Inflammatory macrophage (primary cell): ENCODE data around the gene SPTLC2.
A peak's percentile ranks its signal among the peaks of the same experiment; 100 is the strongest.
"Not testable (repeated sequence)": the region's sequence is repeated elsewhere in the genome, so short reads cannot be mapped to it uniquely, and the experiment has no call there.

ENCODE experiments used
- DNase-seq, 2 donors: peaks; one replicate each; pipeline ENCODE4 v3.0.0-alpha.2; 2020 to 2022

Gene SPTLC2

GRCh38 chr14:77588411-77589025 lies 27.9 kb downstream of the SPTLC2 start:
- DNase-seq: not testable (repeated sequence)

- DNase-seq: no peak
These were observed 31.1 kb downstream of the SPTLC2 start for GRCh38 chr14:77585385-77585784.

GRCh38 chr14:77584809-77585208 lies 31.6 kb downstream of the SPTLC2 start:
- no peak for DNase-seq

DNA sequence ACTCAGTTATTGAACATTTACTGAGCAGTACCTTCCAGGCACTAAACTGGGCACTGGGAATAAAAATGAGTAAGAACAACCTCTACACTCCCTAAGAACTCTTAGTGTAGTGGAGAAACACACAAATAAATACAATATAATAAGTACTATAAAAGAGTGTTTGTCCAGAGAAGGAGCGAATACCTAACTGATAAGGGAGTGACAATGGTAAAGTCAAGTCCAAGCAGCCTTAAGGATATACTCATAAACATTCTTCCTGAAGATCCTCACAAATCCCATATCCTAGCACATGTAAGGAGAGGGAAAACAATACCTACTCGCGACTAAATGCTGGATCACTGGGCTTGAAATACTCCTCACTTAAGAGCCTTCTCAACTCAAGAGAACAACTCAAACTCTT lies 32.8 kb downstream of the SPTLC2 start:
- DNase-seq: no peak

DNA sequence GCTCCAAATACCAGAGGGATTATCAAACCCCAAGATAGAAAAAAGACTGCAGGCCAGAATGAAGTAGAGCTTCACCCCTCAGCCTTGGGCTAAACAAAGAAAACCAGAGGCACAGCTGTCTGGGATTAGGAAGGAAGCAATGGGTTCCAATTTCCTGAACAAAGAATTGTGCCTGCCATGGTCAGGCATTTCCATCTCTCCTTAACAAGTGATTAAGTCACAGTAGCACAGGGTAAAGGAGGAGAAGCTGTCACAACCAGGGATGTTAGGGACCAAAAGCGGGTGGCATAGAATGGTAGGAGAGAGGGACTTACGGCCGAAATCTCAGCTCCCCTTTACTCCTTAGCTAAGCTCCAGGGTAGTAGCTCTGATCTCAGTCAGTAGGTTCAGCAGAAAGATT lies 33.9 kb downstream of the SPTLC2 start:
- DNase-seq: no peak

DNA sequence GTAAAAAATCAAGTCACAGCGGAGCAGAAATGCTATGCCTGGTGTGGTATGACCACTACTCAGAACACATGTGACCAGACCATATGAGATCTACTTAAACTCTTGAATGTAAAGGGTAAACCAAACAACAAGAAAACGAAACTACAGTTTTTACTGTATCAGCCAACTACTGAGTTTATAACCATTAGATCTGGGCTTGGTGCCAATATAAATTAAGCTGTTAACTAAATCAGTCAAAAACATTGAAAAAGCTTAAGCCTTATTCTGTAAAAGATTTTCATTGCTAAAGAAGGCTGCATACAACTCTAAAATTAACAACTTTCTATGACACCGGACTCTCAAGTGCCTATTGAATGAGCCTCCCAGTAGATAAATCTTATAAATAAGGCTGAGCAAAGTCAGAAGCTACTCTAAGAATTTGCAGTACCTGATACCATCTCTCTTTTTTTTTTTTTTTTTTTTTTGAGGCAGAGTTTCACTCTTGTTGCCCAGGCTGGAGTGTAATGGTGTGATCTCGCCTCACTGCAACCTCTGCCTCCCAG lies 35.4 kb downstream of the SPTLC2 start:
- DNase-seq: no peak

DNA sequence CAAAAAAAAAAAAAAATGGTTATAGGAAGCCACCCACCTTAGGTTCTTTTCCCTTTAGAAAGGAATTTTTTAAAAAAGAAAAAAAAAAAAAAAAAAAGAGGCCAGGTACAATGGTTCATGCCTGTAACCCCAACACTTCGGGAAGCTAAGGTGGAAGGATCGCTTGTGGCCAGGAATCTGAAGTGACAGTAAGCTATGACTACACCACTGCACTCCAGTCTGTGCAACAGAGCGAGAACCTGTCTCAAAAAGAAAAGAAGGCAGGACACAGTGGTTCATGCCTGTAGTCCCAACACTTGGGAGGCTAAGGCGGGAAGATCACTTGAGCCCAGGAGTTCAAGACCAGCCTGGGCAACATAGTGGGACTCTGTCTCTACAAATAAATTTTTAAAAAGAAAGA lies 36.0 kb downstream of the SPTLC2 start:
- DNase-seq: no peak

GRCh38 chr14:77579780-77580179 lies 36.7 kb downstream of the SPTLC2 start:
- no peak for DNase-seq

DNA sequence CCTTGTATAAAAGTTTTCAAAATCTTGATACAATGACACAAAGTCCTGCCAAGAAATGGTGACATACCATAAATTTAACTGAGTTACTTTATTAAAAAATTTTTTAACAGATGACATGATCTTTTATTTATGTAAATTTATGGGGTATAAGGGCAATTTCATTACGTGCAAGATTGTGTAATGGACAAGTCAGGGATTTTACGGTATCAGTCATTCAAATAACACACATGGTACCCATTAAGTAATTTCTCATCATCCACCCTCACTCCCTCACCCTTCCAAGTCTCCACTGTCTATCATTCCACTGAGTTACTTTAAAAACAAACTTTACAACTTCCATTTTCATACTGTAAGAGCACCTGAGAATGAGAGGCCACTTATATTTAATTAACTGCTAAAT lies 37.4 kb downstream of the SPTLC2 start:
- no peak for DNase-seq

GRCh38 chr14:77574446-77575115 lies 41.9 kb downstream of the SPTLC2 start:
- no peak for DNase-seq

DNA sequence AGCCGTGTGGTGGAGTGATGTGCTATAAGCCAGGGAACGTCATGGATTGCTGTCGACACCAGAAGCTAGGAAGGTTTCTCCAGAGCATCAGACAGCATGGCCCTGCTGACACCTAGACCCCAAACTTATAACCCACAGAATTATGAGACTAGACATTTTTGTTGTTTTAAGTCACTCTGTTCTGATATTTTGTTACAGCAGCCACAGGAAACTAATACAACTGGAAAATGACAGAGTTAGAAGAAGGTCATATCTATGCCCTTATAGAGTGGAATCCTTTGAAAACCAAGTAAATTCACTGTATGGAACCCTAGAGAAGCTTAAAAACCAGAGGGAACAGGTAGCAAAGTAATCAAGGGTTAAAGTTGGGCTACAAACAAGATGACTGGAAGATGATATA lies 42.5 kb downstream of the SPTLC2 start:
- DNase-seq: no peak

- no peak for DNase-seq
These were observed 45.6 kb downstream of the SPTLC2 start for GRCh38 chr14:77570706-77571268.

- no peak for DNase-seq
These were observed 50.5 kb downstream of the SPTLC2 start for GRCh38 chr14:77565994-77566305.

DNA sequence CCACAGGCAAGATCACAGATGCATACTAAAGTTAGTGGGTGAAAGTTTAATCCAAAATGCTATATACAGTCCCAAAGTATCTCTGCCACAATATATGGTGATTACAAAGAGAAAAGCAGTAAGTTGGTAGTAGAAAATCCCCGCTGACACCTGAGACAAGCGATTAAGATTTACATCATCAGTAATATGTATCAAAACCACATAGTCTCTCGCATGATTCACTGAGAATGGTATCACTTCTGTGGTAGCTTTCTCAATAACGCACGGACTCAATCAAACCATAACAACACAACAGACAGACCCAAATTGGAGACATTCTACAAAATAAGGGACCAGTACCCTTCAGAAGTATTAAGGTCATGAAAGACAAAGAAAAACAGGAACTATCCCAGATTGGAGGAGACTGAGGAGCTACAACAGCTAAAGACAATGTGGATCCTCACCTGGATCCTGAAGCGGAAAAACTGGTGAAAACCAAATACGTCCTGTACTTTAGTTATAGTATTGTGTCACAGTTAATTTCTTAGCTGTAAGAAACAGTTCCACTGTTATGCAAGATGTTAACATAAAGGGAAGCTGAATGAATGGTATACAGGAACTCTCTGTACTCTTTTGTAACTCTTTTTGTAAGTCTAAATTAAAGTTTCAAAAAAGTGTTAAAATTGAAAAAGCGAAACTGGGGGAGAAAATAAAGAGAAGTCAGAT lies 51.0 kb downstream of the SPTLC2 start:
- peak; percentile 46 to 94 for DNase-seq

- DNase-seq: no peak
These were observed 53.8 kb downstream of the SPTLC2 start for GRCh38 chr14:77562681-77563080.

- DNase-seq: no peak
These were observed 54.6 kb downstream of the SPTLC2 start for GRCh38 chr14:77561881-77562280.

DNA sequence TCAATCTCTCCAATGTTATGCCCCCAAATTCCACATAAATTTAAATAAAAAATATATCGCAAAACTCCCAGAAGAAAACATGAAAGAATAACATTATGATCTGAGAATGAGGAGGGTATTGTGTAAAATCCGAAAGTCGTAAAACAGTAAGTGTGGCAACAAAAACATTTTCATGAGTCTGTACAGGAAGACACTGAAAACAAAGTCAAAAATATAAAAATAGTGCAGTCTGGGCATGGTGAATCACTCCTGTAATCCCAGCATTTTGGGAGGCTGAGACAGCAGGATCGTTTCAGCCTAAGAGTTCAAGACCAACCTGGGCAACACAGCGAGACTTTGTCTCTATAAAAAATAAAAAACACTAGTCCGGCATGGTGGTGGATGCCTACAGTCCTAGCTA lies 57.1 kb downstream of the SPTLC2 start:
- no peak for DNase-seq

DNA sequence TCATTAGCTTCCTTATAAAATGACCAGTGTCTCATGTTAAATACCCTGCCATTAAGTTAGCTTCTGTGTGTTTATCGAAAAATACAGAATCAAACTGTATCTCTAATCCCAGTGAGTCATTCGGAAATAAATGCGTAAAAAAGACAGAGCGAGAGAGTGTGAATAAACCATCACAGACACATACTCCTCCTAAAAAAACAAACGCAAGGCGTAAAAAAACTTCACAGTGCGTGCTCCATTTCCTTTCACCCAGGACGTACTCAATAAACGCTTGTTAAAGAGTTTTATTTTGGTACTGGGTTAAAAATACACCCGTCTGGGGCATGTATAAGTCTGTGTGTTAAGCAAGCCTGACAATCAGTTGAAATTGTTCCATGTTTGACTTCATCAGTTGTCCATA lies 59.0 kb downstream of the SPTLC2 start:
- DNase-seq: no peak

GRCh38 chr14:77556946-77557345 lies 59.5 kb downstream of the SPTLC2 start:
- DNase-seq: no peak

DNA sequence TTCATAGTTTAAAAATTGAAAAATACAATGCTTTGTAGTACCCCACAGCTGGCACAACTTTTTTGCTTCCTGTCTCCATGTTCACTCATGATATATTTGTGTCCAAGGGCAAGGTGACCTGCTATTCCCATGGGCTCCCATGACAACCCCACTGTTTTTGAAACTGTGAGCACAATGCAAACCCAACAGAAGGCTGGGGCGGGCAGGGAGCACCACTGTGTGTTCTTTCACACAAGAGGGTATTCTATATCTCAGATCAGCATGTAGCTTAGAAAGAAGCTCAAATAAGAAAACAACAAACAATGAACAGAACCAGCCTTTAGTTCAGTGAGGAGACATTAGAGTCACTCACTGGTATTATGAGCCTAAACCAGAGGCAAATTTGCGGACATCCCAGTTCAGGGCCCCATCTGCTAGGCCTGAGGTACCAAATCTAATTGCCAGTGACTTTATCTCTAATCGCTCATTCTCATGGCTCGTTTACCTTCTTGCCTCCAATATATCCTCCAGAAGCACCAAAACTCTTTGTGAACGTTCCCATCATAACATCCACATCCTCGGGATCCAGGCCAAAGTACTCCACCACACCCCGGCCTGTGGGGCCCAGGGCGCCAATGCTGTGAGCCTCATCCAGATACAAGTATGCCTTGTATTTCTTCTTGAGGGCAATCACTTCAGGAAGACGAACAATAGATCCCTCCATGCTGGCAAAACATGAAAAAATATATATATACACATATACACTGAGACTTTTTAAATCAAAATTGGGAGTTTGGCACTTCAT lies 61.4 kb downstream of the SPTLC2 start:
- no peak for DNase-seq

- DNase-seq: peak in 1 of 2 donors; percentile 14
These were observed 62.2 kb downstream of the SPTLC2 start for GRCh38 chr14:77554207-77554606.

- DNase-seq: no peak
These were observed 67.0 kb downstream of the SPTLC2 start for GRCh38 chr14:77549451-77549850.
